A549 treated with Mapracorat at 1 μM for 4 hours (cell line): ENCODE measurements around the gene ABTB1. TPM values are rescaled to one million over a fixed set of nuclear protein-coding genes. Genes with fewer than 3 reads are reported as not detected.

Experiments used
- total RNA-seq: library from RNA; stranded (reverse); fragments of 200-300 nt; extraction: Qiagen RNA extraction; gene quantifications from 5 replicates; pipeline ENCODE4 v1.2.3, GENCODE V29; 2022

The ABTB1 gene
- total RNA-seq = 10.9 to 18.5 TPM (median 16.5 TPM) in 5 replicates

DNA sequence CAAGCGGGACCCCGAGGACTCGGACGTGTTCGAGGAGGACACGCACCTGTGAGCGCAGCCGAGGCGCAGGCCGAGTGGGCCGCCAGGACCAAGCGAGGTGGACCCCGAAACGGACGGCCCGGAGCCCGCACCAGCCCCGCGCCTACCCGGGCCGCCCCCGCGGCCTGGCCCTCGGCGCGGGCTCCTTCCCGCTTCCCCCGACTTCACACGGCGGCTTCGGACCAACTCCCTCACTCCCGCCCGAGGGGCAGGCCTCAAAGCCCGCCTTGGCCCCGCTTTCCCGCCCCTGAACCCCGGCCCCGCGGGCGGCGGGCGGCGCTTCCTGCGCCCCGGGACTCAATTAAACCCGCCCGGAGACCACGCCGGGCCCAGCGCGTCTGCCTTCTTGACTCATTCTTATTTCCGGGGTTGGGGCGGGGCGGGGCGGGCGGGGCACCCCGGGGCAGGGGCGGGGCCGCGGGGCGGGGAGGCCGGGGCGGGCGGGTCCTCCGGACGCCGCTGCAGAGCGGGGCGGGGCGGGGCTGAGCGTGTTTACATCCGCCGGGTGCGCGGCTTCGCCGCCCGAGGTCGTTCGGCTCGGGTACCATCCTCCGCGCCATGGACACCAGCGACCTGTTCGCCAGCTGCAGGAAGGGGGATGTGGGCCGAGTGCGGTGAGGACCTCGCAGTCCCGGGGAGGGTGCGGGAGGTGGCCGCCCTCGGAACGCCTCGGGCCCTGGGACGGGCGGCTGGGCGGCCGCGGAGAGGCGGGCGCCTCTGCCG lies at the start of gene ABTB1:
TSS of gene ABTB1 (plus strand) at position 524 of the 762 bp plus-strand sequence. CDS start at position 598, 74 bp downstream.

DNA sequence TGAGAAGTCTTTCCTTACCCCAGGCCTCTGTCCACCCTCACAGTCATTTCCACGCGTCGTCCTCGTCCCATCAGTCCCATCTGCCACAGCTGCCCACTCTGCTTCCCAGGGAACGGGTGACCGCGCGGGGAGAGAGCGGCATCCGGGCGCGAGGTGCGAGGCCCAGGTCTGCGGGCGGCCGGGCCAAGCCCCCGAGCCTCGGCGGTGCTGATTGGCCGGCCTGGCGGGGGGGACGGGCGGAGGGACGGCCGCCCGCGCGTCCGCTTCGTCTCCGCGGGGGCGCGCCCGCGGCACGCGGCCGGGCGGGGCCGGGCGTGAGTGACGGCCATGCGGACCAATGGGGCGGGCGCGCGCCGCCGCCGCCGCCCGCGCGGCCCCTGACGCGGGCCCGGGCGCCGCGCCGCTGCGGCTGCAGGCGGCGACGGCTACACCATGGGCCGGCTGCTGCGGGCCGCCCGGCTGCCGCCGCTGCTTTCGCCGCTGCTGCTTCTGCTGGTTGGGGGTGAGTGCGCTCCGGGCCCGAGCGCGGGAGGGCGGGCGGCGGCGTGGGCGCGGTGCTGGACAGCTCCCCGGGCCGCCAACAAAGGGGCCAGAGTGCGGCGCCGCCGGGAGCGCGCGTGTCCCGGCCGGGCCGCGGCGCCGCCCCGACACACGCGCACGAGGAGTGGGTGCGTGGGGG lies 43.8 kb upstream of the ABTB1 start, which contains the start of gene PODXL2:
TSS of gene PODXL2 (plus strand) at position 398 of the 679 bp plus-strand sequence. CDS start at position 433, 35 bp downstream.

Other genes with a start within 250 kb of the ABTB1 start
- 38.5 to 53.1 TPM (median 50.1 TPM) in 5 replicates for gene TPRA1, start 82.2 kb upstream of the ABTB1 start, total RNA-seq
- gene MCM2, start 74.5 kb upstream of the ABTB1 start, total RNA-seq = 48.7 to 61.6 TPM (median 54.0 TPM) in 5 replicates
- gene PODXL2, start 43.8 kb upstream of the ABTB1 start, total RNA-seq = 7.9 to 11.3 TPM (median 9.8 TPM) in 5 replicates
- 63.9 to 79.7 TPM (median 69.3 TPM) in 5 replicates for gene MGLL, start 149.6 kb downstream of the ABTB1 start, total RNA-seq
- not detected in 5 replicates for gene KBTBD12, start 242.3 kb downstream of the ABTB1 start, total RNA-seq